Ishikawa (cell line): ENCODE results near the gene ACTN1.

ENCODE experiments used
- CEBPB ChIP-seq: IDR thresholded peaks from 2 replicates; pipeline ENCODE4 v1.6.1; 2012
- EP300 ChIP-seq: IDR thresholded peaks from 2 replicates; pipeline ENCODE4 v1.6.1; 2012; ENCODE audit warnings: borderline replicate concordance
- FOXM1 ChIP-seq: IDR thresholded peaks from 2 replicates; pipeline ENCODE4 v1.6.1; 2012; ENCODE audit warnings: low read depth, borderline replicate concordance
- MAX ChIP-seq: IDR thresholded peaks from 2 replicates; pipeline ENCODE4 v1.6.1; 2012
- RAD21 ChIP-seq: IDR thresholded peaks from 2 replicates; pipeline ENCODE4 v1.6.1; 2012; ENCODE audit warnings: low read depth
- REST ChIP-seq: IDR thresholded peaks from 2 replicates; pipeline ENCODE4 v1.6.1; 2012; ENCODE audit warnings: low read depth, mild to moderate bottlenecking
- TAF1 ChIP-seq: IDR thresholded peaks from 2 replicates; pipeline ENCODE4 v1.6.1; 2012; ENCODE audit warnings: low read depth, mild to moderate bottlenecking
- TCF12 ChIP-seq: IDR thresholded peaks from 2 replicates; pipeline ENCODE4 v1.6.1; 2012; ENCODE audit warnings: low read depth
- YY1 ChIP-seq: IDR thresholded peaks from 2 replicates; pipeline ENCODE4 v1.6.1; 2012; ENCODE audit warnings: low read depth
- ZBTB7A ChIP-seq: IDR thresholded peaks from 2 replicates; pipeline ENCODE4 v1.6.1; 2012; ENCODE audit warnings: low read depth

- TF ChIP-seq TAF1 (no peak), YY1 (no peak), RAD21 (no peak), TCF12 (no peak), REST (no peak), MAX (no peak), EP300 (no peak), ZBTB7A (no peak), CEBPB (no peak), FOXM1 (no peak)
Observed at GRCh38 chr14:68919129-68919927, 59.8 kb downstream of the ACTN1 start.
